Measurements from ENCODE around the gene ETV3. TPM values are rescaled to one million over a fixed set of nuclear protein-coding genes. Genes with fewer than 3 reads are reported as not detected.

Gene ETV3
- total RNA-seq, 1 experiment from 2014 or later: 25.8 TPM

DNA sequence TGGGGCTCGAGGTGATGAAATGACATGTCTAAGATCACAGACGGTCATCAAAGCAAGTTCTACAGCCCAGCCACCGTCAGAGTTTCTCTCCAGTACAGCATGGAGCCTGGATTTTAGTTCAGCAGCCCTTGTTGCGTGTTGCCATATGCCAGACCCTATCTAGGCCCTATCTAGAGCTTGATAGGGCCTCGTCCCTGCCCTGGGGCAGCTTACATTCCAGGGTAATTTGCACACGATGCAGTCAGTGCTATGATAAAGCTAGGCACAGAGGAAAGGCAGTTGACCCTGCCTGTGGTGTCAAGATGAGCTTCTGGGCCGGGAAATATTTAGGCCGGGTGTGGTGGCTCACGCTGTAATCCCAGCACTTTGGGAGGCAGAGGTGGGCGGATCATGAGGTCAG, 57.5 kb downstream of the ETV3 start:
- no TSS peak for BruUV-seq (replicated peaks)
- Mint-ChIP-seq H3K4me3 (ENCODE audit: unreplicated experiment) (no peak overlapping the region), H3K27ac (ENCODE audit: unreplicated experiment) (no peak overlapping the region), H3K36me3 (ENCODE audit: insufficient read depth, unreplicated experiment) (no peaks in the 10 kb centered on the region), H3K9me3 (ENCODE audit: unreplicated experiment) (no peaks in the 10 kb centered on the region), H3K4me1 (ENCODE audit: low read depth, unreplicated experiment) (no peaks in the 10 kb centered on the region), H3K27me3 (ENCODE audit: insufficient read depth, unreplicated experiment) (no peaks in the 10 kb centered on the region)
- peak in 1 of 2 experiments; percentile 51 for DNase-seq
- ChIA-PET POLR2A (no interaction called here), CTCF (interaction anchor here (1.2 kb wide), 1 partner anchor 82 kb away, joined by 3 read pairs; no protein-coding TSS in a partner anchor)
- H3K27me3 ChIP-seq (replicated peaks; ENCODE audit: control insufficient read depth, insufficient read depth, low read length): no peaks in the 10 kb centered on the region
- H3K4me1 ChIP-seq: no peaks in the 10 kb centered on the region
- TF ChIP-seq, protein P1, sequence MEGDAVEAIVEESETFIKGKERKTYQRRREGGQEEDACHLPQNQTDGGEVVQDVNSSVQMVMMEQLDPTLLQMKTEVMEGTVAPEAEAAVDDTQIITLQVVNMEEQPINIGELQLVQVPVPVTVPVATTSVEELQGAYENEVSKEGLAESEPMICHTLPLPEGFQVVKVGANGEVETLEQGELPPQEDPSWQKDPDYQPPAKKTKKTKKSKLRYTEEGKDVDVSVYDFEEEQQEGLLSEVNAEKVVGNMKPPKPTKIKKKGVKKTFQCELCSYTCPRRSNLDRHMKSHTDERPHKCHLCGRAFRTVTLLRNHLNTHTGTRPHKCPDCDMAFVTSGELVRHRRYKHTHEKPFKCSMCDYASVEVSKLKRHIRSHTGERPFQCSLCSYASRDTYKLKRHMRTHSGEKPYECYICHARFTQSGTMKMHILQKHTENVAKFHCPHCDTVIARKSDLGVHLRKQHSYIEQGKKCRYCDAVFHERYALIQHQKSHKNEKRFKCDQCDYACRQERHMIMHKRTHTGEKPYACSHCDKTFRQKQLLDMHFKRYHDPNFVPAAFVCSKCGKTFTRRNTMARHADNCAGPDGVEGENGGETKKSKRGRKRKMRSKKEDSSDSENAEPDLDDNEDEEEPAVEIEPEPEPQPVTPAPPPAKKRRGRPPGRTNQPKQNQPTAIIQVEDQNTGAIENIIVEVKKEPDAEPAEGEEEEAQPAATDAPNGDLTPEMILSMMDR (IDR thresholded peaks at IDR 0.05; ENCODE audit: insufficient read depth in 1 of 2, low read depth in 1 of 2, low read length in 1 of 2, severe bottlenecking in 1 of 2, unreplicated experiment in 1 of 2): no peak
- intact Hi-C loops (cut with micrococcal nuclease; ENCODE audit: unreplicated experiment): no loop called here
- no peak overlapping the region for H3K4me3 ChIP-seq (ENCODE audit: low read depth, low read length)
- H3K9me3 ChIP-seq: no peaks in the 10 kb centered on the region
- no peaks in the 10 kb centered on the region for H3K36me3 ChIP-seq (ENCODE audit: control insufficient read depth, insufficient read depth, low read length)

DNA sequence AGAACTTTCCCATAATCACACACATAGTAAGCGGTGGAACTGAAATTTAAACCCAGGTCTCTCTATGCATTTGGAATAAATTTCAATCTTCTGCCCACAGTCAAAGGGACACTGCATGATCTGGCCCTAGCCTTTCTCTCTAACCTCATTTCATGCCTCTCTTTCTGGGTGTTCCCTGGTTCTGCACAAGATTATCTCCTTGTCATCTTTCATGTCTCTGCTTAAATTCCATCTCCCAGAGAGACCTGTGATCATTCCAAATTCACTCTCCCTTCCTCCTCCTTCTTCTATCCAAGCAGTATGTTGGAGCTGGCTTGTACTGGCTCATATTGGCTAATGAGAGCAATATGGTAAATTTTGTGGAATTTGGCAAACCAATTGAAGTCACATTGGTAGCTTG, 60.8 kb downstream of the ETV3 start:
- no peak overlapping the region for H3K4me3 Mint-ChIP-seq (ENCODE audit: unreplicated experiment)
- Histone ChIP-seq H3K4me1 (no peaks in the 10 kb centered on the region), H3K9me3 (no peaks in the 10 kb centered on the region), H3K27me3 (replicated peaks; ENCODE audit: control insufficient read depth, insufficient read depth, low read length) (no peaks in the 10 kb centered on the region), H3K4me3 (ENCODE audit: low read depth, low read length) (no peak overlapping the region), H3K36me3 (ENCODE audit: control insufficient read depth, insufficient read depth, low read length) (no peaks in the 10 kb centered on the region)
- H3K4me1 Mint-ChIP-seq (ENCODE audit: low read depth, unreplicated experiment): peaks cover 8% of the 10 kb centered on the region
- ChIA-PET POLR2A (no interaction called here), CTCF (no interaction called here)
- H3K27me3 Mint-ChIP-seq (ENCODE audit: insufficient read depth, unreplicated experiment): no peaks in the 10 kb centered on the region
- no peaks in the 10 kb centered on the region for H3K36me3 Mint-ChIP-seq (ENCODE audit: insufficient read depth, unreplicated experiment)
- intact Hi-C loops (cut with micrococcal nuclease; ENCODE audit: unreplicated experiment): loop anchor here (10.0 kb wide), 2 partner anchors 83 to 153 kb away; partner anchors contain the start of gene LRRC71
- H3K9me3 Mint-ChIP-seq (ENCODE audit: unreplicated experiment): no peaks in the 10 kb centered on the region
- no TSS peak for BruUV-seq (replicated peaks)
- TF ChIP-seq, protein P1 (IDR thresholded peaks at IDR 0.05; ENCODE audit: insufficient read depth in 1 of 2, low read depth in 1 of 2, low read length in 1 of 2, severe bottlenecking in 1 of 2, unreplicated experiment in 1 of 2): no peak
- H3K27ac Mint-ChIP-seq (ENCODE audit: unreplicated experiment): no peak overlapping the region
- DNase-seq: no peak

DNA sequence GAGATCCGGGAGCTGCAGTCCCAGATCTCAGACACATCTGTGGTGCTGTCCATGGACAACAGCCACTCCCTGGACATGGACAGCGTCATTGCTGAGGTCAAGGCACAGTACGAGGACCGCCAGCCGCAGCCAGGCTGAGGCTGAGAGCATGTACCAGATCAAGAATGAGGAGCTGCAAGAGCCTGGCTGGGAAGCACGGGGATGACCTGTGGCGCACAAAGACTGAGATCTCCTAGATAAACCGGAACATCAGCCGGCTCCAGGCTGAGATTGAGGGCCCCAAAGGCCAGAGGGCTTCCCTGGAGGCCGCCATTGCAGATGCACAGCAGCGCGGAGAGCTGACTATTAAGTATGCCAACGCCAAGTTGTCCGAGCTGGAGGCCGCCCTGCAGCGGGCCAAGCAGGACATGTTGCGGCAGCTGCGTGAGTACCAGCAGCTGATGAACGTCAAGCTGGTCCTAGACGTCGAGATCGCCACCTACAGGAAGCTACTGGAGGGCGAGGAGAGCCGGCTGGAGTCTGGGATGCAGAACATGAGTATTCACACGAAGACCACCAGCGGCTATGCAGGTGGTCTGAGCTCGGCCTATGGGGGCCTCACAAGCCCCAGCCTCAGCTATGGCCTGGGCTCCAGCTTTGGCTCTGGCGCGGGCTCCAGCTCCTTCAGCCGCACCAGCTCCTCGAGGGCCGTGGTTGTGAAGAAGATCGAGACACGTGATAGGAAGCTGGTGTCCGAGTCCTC, 64.1 kb downstream of the ETV3 start:
- TF ChIP-seq, protein P1 (IDR thresholded peaks at IDR 0.05; ENCODE audit: insufficient read depth in 1 of 2, low read depth in 1 of 2, low read length in 1 of 2, severe bottlenecking in 1 of 2, unreplicated experiment in 1 of 2): peak; percentile 71 to 76
- no peaks in the 10 kb centered on the region for H3K27me3 Mint-ChIP-seq (ENCODE audit: insufficient read depth, unreplicated experiment)
- Histone ChIP-seq H3K4me1 (no peaks in the 10 kb centered on the region), H3K9me3 (no peaks in the 10 kb centered on the region), H3K4me3 (ENCODE audit: low read depth, low read length) (peak overlapping the region; percentile 28), H3K27me3 (replicated peaks; ENCODE audit: control insufficient read depth, insufficient read depth, low read length) (no peaks in the 10 kb centered on the region), H3K36me3 (ENCODE audit: control insufficient read depth, insufficient read depth, low read length) (no peaks in the 10 kb centered on the region)
- no peaks in the 10 kb centered on the region for H3K9me3 Mint-ChIP-seq (ENCODE audit: unreplicated experiment)
- peak; percentile 75 to 77 for DNase-seq
- peaks cover 8% of the 10 kb centered on the region for H3K4me1 Mint-ChIP-seq (ENCODE audit: low read depth, unreplicated experiment)
- no peaks in the 10 kb centered on the region for H3K36me3 Mint-ChIP-seq (ENCODE audit: insufficient read depth, unreplicated experiment)
- POLR2A ChIA-PET: no interaction called here
- CTCF ChIA-PET: interaction anchor here (0.6 to 2.4 kb wide), 22 partner anchors 16 to 893 kb away, joined by 3 to 13 read pairs (median 4); partner anchors contain the start of gene ARHGEF11
- BruUV-seq (replicated peaks): no TSS peak
- intact Hi-C loops (cut with micrococcal nuclease; ENCODE audit: unreplicated experiment): loop anchor here (10.0 kb wide), 2 partner anchors 79 to 149 kb away; partner anchors contain the start of gene LRRC71
- H3K27ac Mint-ChIP-seq (ENCODE audit: unreplicated experiment): no peak overlapping the region
- H3K4me3 Mint-ChIP-seq (ENCODE audit: unreplicated experiment): peak overlapping the region; percentile 63

Other genes with a start within 250 kb of the ETV3 start
- gene PEAR1, start 244.7 kb downstream of the ETV3 start, total RNA-seq (2022): 0.18 and 0.39 TPM in 2 replicates
- not detected in 2 replicates for gene LRRC71, start 217.8 kb downstream of the ETV3 start, total RNA-seq (2022)
- gene ARHGEF11, start 92.7 kb downstream of the ETV3 start, total RNA-seq (2022): 45.5 and 47.3 TPM in 2 replicates
- not detected in 2 replicates for gene ETV3L, start 38.6 kb downstream of the ETV3 start, total RNA-seq (2022)

Data from Caco-2 (cell line).